Mammary epithelial cell (primary cell): ENCODE data around the gene EIF2B1.

ENCODE experiments used
- EZH2 ChIP-seq: IDR thresholded peaks from 2 replicates; pipeline ENCODE4 v1.6.1; 2012; ENCODE audit warnings: low read length, inconsistent platforms, borderline replicate concordance
- TF ChIP-seq, protein P1 (sequence below), 2 donors: IDR thresholded peaks in 1 of 2; conservative IDR thresholded peaks in 1 of 2; 2 replicates each; pipeline ENCODE4 v1.5.1; 2011 to 2012; ENCODE audit warnings: inconsistent platforms in 2 of 2, low read length in 2 of 2, mild to moderate bottlenecking in 2 of 2, control low read depth in 1 of 2, low read depth in 1 of 2; ENCODE audit not compliant: insufficient read depth in 1 of 2; ENCODE audit errors: extremely low read depth in 1 of 2

GRCh38 chr12:123678981-123679380, 45.5 kb upstream of the EIF2B1 start:
- TF ChIP-seq, protein P1, sequence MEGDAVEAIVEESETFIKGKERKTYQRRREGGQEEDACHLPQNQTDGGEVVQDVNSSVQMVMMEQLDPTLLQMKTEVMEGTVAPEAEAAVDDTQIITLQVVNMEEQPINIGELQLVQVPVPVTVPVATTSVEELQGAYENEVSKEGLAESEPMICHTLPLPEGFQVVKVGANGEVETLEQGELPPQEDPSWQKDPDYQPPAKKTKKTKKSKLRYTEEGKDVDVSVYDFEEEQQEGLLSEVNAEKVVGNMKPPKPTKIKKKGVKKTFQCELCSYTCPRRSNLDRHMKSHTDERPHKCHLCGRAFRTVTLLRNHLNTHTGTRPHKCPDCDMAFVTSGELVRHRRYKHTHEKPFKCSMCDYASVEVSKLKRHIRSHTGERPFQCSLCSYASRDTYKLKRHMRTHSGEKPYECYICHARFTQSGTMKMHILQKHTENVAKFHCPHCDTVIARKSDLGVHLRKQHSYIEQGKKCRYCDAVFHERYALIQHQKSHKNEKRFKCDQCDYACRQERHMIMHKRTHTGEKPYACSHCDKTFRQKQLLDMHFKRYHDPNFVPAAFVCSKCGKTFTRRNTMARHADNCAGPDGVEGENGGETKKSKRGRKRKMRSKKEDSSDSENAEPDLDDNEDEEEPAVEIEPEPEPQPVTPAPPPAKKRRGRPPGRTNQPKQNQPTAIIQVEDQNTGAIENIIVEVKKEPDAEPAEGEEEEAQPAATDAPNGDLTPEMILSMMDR (conservative IDR thresholded peaks at IDR 0.05 in 1 of 2, IDR thresholded peaks at IDR 0.05 in 1 of 2; ENCODE audit: extremely low read depth in 1 of 2, insufficient read depth in 1 of 2, low read depth in 1 of 2, low read length in 2 of 2), result no peak
- TF ChIP-seq EZH2, result no peak
